ENCODE data around the gene REEP3.

REEP3 gene

GRCh38 chr10:63505562-63505961 lies 15.6 kb upstream of the REEP3 start:
- no peaks in the 10 kb centered on the region for H3K9me3 ChIP-seq (ENCODE audit: insufficient read depth, low read depth, low read length)
- H3K4me2 ChIP-seq (ENCODE audit: low read depth, low read length, poor library complexity, severe bottlenecking): no peak overlapping the region
- peaks cover 12% of the 10 kb centered on the region for H4K20me1 ChIP-seq (ENCODE audit: insufficient read depth, low read length, poor library complexity, severe bottlenecking)
- H3K4me3 ChIP-seq (ENCODE audit: low read length, poor library complexity, severe bottlenecking): no peak overlapping the region
- H3K27me3 ChIP-seq (ENCODE audit: insufficient read depth, low read length, poor library complexity, severe bottlenecking): no peaks in the 10 kb centered on the region
- H2AFZ ChIP-seq (ENCODE audit: low read length): no peak overlapping the region
- H3K79me2 ChIP-seq (ENCODE audit: insufficient read depth, low read length): peaks cover 53% of the 10 kb centered on the region
- no peaks in the 10 kb centered on the region for H3K9me2 ChIP-seq (replicated peaks; ENCODE audit: low read depth, low read length)
- no peak overlapping the region for H3K9ac ChIP-seq (ENCODE audit: low read depth, low read length, poor library complexity, severe bottlenecking)
- H3F3A ChIP-seq (ENCODE audit: low read depth): no peaks in the 10 kb centered on the region
- peaks cover 9% of the 10 kb centered on the region for H3K4me1 ChIP-seq (ENCODE audit: insufficient read depth, low read length, poor library complexity, severe bottlenecking)
- TF ChIP-seq CTCF (conservative IDR thresholded peaks at IDR 0.05; ENCODE audit: low read length): no peak
- TF ChIP-seq EZH2phosphoT487 (IDR thresholded peaks at IDR 0.05; ENCODE audit: borderline replicate concordance): no peak
- no peaks in the 10 kb centered on the region for H3K36me3 ChIP-seq (ENCODE audit: insufficient read depth, low read length)

GRCh38 chr10:63506554-63506953 lies 14.6 kb upstream of the REEP3 start:
- Histone ChIP-seq H3F3A (ENCODE audit: low read depth) (no peaks in the 10 kb centered on the region), H3K79me2 (ENCODE audit: insufficient read depth, low read length) (peaks cover 55% of the 10 kb centered on the region), H3K27me3 (ENCODE audit: insufficient read depth, low read length, poor library complexity, severe bottlenecking) (no peaks in the 10 kb centered on the region), H3K36me3 (ENCODE audit: insufficient read depth, low read length) (no peaks in the 10 kb centered on the region), H3K4me1 (ENCODE audit: insufficient read depth, low read length, poor library complexity, severe bottlenecking) (peaks cover 9% of the 10 kb centered on the region), H3K9ac (ENCODE audit: low read depth, low read length, poor library complexity, severe bottlenecking) (no peak overlapping the region), H3K9me3 (ENCODE audit: insufficient read depth, low read depth, low read length) (no peaks in the 10 kb centered on the region), H3K4me3 (ENCODE audit: low read length, poor library complexity, severe bottlenecking) (no peak overlapping the region), H3K9me2 (replicated peaks; ENCODE audit: low read depth, low read length) (no peaks in the 10 kb centered on the region), H4K20me1 (ENCODE audit: insufficient read depth, low read length, poor library complexity, severe bottlenecking) (peaks cover 12% of the 10 kb centered on the region), H3K4me2 (ENCODE audit: low read depth, low read length, poor library complexity, severe bottlenecking) (no peak overlapping the region), H2AFZ (ENCODE audit: low read length) (no peak overlapping the region)
- TF ChIP-seq EZH2phosphoT487 (IDR thresholded peaks at IDR 0.05; ENCODE audit: borderline replicate concordance) (no peak), CTCF (conservative IDR thresholded peaks at IDR 0.05; ENCODE audit: low read length) (no peak)

DNA sequence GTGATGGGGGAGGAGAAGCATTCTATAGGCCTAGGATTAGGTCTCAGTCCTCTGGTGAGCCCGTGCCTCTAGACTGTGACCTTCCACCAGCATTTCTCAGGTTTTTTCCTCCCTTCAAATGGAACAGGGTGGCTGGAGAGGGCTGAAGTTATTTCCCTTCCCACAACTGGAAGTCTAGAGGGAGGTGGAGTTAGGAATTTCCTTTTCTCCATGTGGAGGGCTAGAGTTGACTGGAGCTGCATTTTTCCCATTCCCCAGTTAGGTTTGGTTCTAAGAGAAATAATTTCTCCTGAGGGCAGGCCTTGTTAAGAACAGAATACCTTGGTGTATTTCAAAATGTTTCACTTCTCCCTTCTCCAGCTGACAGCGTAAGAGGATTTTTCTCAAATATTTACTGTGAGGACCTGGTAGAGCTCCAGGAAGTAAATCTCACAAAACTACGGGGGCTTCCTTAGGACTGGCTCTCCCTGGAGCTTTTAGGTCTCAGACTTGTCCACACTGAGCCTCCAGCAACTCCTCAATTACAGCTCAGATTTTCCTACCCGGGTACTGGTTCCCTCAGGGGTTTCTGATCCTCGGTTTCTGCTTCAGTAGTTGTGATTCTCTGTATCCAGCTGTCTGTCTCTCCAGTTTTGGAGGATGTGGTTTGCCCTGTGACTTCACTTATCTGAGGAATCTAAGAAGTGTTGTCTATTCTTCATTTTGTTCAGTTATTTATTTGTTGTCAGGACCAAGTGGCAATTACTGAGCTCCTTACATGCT lies 6.0 kb upstream of the REEP3 start:
- H4K20me1 ChIP-seq (ENCODE audit: insufficient read depth, low read length, poor library complexity, severe bottlenecking): peaks cover 36% of the 10 kb centered on the region
- peak overlapping the region; percentile 3 for H3K4me3 ChIP-seq (ENCODE audit: low read length, poor library complexity, severe bottlenecking)
- no peaks in the 10 kb centered on the region for H3K27me3 ChIP-seq (ENCODE audit: insufficient read depth, low read length, poor library complexity, severe bottlenecking)
- H3K36me3 ChIP-seq (ENCODE audit: insufficient read depth, low read length): no peaks in the 10 kb centered on the region
- no peaks in the 10 kb centered on the region for H3K9me3 ChIP-seq (ENCODE audit: insufficient read depth, low read depth, low read length)
- TF ChIP-seq EZH2phosphoT487 (IDR thresholded peaks at IDR 0.05; ENCODE audit: borderline replicate concordance): no peak
- TF ChIP-seq CTCF (conservative IDR thresholded peaks at IDR 0.05; ENCODE audit: low read length): no peak
- H2AFZ ChIP-seq (ENCODE audit: low read length): no peak overlapping the region
- H3K4me2 ChIP-seq (ENCODE audit: low read depth, low read length, poor library complexity, severe bottlenecking): peak overlapping the region; percentile 83
- H3K9me2 ChIP-seq (replicated peaks; ENCODE audit: low read depth, low read length): no peaks in the 10 kb centered on the region
- H3K9ac ChIP-seq (ENCODE audit: low read depth, low read length, poor library complexity, severe bottlenecking): no peak overlapping the region
- H3F3A ChIP-seq (ENCODE audit: low read depth): no peaks in the 10 kb centered on the region
- H3K4me1 ChIP-seq (ENCODE audit: insufficient read depth, low read length, poor library complexity, severe bottlenecking): peaks cover 48% of the 10 kb centered on the region
- peaks cover 96% of the 10 kb centered on the region for H3K79me2 ChIP-seq (ENCODE audit: insufficient read depth, low read length)

Measured in Loucy (cell line).